Suprapubic skin (tissue), 4 donors: ENCODE results near the gene CAMK2G.

Experiments used
- EP300 ChIP-seq: sonication (generic); formaldehyde crosslinking; IDR thresholded peaks from one replicate; pipeline ENCODE4 v1.6.1; 2017; ENCODE audit warnings: antibody characterized with exemption
- POLR2A ChIP-seq, 2 donors: fragments of 450-650 bp; IDR thresholded peaks; one replicate each; pipeline ENCODE4 v1.6.1; 2017; ENCODE audit warnings: antibody characterized with exemption in 2 of 2, mild to moderate bottlenecking in 2 of 2, moderate library complexity in 2 of 2
- POLR2AphosphoS5 ChIP-seq, 3 donors: sonication (generic); formaldehyde crosslinking; IDR thresholded peaks; one replicate each; pipeline ENCODE4 v1.6.1; 2017; ENCODE audit warnings: antibody characterized with exemption in 3 of 3
- TF ChIP-seq, protein P1 (sequence below), 2 donors: fragments of 200-600 bp in 1 of 2; fragments of 450-650 bp in 1 of 2; sonication (generic) in 1 of 2; IDR thresholded peaks; one replicate each; pipeline ENCODE4 v1.5.1; 2016 to 2019; ENCODE audit warnings: antibody characterized with exemption in 2 of 2, mild to moderate bottlenecking in 1 of 2, moderate library complexity in 1 of 2

GRCh38 chr10:73808021-73808815 lies 66.1 kb downstream of the CAMK2G start:
- TF ChIP-seq POLR2A (IDR thresholded peaks at IDR 0.05) (no peak), POLR2AphosphoS5 (IDR thresholded peaks at IDR 0.05) (no peak), EP300 (no peak)
- TF ChIP-seq, protein P1, sequence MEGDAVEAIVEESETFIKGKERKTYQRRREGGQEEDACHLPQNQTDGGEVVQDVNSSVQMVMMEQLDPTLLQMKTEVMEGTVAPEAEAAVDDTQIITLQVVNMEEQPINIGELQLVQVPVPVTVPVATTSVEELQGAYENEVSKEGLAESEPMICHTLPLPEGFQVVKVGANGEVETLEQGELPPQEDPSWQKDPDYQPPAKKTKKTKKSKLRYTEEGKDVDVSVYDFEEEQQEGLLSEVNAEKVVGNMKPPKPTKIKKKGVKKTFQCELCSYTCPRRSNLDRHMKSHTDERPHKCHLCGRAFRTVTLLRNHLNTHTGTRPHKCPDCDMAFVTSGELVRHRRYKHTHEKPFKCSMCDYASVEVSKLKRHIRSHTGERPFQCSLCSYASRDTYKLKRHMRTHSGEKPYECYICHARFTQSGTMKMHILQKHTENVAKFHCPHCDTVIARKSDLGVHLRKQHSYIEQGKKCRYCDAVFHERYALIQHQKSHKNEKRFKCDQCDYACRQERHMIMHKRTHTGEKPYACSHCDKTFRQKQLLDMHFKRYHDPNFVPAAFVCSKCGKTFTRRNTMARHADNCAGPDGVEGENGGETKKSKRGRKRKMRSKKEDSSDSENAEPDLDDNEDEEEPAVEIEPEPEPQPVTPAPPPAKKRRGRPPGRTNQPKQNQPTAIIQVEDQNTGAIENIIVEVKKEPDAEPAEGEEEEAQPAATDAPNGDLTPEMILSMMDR (IDR thresholded peaks at IDR 0.05) = no peak
